GM19467 (cell line): ENCODE data around the gene AGBL1.

ENCODE experiments used
- ATAC-seq: cut with Tn5 transposase; IDR thresholded peaks from one replicate; pipeline ENCODE4 v1.9.1; 2021; ENCODE audit warnings: mild to moderate bottlenecking, moderate library complexity; ENCODE audit not compliant: unreplicated experiment

The AGBL1 gene

GRCh38 chr15:86676002-86676401, 596.3 kb downstream of the AGBL1 start:
- ATAC-seq = no peak

GRCh38 chr15:86677278-86677677, 597.6 kb downstream of the AGBL1 start:
- no peak for ATAC-seq

- no peak for ATAC-seq
These were observed 605.6 kb downstream of the AGBL1 start for GRCh38 chr15:86685263-86685662.

GRCh38 chr15:86689006-86689405, 609.3 kb downstream of the AGBL1 start:
- ATAC-seq = no peak

- no peak for ATAC-seq
These were observed 610.9 kb downstream of the AGBL1 start for GRCh38 chr15:86690566-86690965.

GRCh38 chr15:86691091-86691663, 611.5 kb downstream of the AGBL1 start:
- no peak for ATAC-seq

- no peak for ATAC-seq
These were observed 621.4 kb downstream of the AGBL1 start for GRCh38 chr15:86700864-86701610.

GRCh38 chr15:86701611-86701963, 621.9 kb downstream of the AGBL1 start:
- ATAC-seq = no peak

GRCh38 chr15:86706813-86707212, 627.1 kb downstream of the AGBL1 start:
- no peak for ATAC-seq

GRCh38 chr15:86711476-86711875, 631.8 kb downstream of the AGBL1 start:
- ATAC-seq = no peak

GRCh38 chr15:86714241-86714640, 634.6 kb downstream of the AGBL1 start:
- ATAC-seq = no peak

GRCh38 chr15:86725628-86726027, 646.0 kb downstream of the AGBL1 start:
- ATAC-seq = no peak

GRCh38 chr15:86735247-86736040, 655.8 kb downstream of the AGBL1 start:
- no peak for ATAC-seq

GRCh38 chr15:86741917-86742316, 662.2 kb downstream of the AGBL1 start:
- ATAC-seq = no peak

- ATAC-seq = no peak
These were observed 663.7 kb downstream of the AGBL1 start for GRCh38 chr15:86743283-86743903.

- ATAC-seq = no peak
These were observed 664.6 kb downstream of the AGBL1 start for GRCh38 chr15:86744198-86744780.

- no peak for ATAC-seq
These were observed 671.4 kb downstream of the AGBL1 start for GRCh38 chr15:86751116-86751515.

GRCh38 chr15:86754846-86755245, 675.2 kb downstream of the AGBL1 start:
- no peak for ATAC-seq

- no peak for ATAC-seq
These were observed 677.0 kb downstream of the AGBL1 start for GRCh38 chr15:86756688-86757087.

- no peak for ATAC-seq
These were observed 680.3 kb downstream of the AGBL1 start for GRCh38 chr15:86759800-86760523.

- no peak for ATAC-seq
These were observed 683.2 kb downstream of the AGBL1 start for GRCh38 chr15:86762874-86763273.
